Endothelial cell of umbilical vein (primary cell): ENCODE measurements around the gene C1orf52.

Experiments
- CTCF ChIP-seq, 2 donors: IDR thresholded peaks; 1 replicate in 1 of 2; 2 replicates in 1 of 2; pipeline ENCODE4 v1.5.1; 2011; ENCODE audit warnings: low read length in 2 of 2, mild to moderate bottlenecking in 2 of 2, moderate library complexity in 2 of 2, control low read depth in 1 of 2, inconsistent platforms in 1 of 2, low read depth in 1 of 2; ENCODE audit not compliant: insufficient read depth in 1 of 2; ENCODE audit errors: extremely low read depth in 1 of 2
- POLR2A ChIP-seq: IDR thresholded peaks from 2 replicates; pipeline ENCODE4 v1.6.1; 2012; ENCODE audit warnings: low read depth, mild to moderate bottlenecking, control low read depth, low read length

DNA sequence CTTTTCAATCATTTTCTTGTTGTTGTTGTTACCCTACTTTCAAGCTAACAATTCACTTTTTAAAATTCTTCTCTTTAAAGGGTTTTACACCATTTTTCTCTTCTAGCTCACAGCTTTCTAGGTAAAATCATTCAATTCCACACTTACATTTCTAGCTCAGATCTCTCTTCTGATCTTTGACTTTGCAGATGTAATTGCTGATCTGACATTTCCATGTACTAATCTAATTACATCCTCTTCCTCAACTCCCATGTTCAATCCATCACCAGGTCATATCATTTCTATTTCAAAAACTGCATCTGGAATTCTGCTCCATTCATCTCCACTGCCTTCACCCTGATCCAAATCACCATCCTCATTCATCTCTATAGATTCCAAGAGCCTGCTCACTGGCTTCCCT is 13.9 kb upstream of the C1orf52 start:
- no peak for TF ChIP-seq POLR2A
- TF ChIP-seq CTCF (IDR thresholded peaks at IDR 0.05; ENCODE audit: extremely low read depth in 1 of 2, insufficient read depth in 1 of 2, low read depth in 1 of 2, low read length in 2 of 2), result no peak
